Measurements from ENCODE around the gene STUM.
"Not testable (repeated sequence)": the region's sequence is repeated elsewhere in the genome, so short reads cannot be mapped to it uniquely, and the experiment has no call there.

The STUM gene

DNA sequence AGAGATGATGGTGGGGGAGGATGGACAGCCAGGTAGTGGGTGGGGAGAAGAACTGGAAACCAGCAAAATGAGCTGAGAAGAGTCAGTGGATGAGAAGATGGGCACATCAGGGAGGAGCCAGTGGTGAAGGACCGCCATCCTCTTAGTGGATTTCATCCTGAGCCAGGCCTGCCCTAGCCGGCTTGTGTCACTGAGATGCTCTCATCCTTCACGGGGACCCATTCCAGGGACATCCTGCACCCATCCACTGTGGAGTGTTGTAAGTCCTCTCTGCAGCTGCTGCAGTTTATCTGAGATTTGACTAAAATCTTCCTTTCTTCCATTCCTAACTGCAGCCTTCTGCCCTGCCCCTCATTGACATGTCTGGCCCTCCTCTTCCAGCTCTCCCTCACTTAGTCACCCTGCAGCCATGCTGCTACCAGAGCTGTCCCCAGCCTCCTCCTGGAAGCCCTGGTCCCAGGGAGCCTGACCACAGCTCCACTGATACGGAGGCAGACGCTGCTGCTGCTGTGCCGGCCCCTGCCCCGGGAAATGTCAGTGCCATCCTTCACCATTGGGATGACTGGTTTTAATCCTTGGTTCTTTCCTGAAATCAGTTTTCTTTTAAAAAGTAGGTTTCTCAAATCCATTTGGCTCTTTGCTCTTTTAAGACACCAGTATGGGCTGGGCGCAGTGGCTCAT, 33.2 kb downstream of the STUM start:
- DNase-seq (ENCODE audit: low read depth): no peak

DNA sequence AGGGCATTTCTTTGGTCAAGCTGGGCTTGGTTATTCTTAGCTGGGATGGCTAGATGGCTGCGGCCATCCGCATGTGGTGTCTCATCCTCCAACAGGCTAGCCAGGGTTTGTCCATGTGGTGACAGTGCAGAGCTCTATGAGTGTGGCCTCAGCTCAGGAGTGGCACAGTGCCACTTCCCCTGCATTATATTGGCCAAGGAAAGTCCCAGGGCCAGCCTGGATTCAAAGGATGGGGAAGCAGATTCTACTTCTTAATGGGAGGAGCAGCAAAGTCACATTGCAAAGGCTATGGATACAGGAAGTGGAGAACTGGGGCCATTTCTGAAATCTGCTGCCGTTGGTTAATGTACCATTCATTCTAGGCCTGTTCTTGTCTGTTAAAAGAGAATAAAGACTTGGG, 34.4 kb downstream of the STUM start:
- no peak for DNase-seq (ENCODE audit: low read depth)

DNA sequence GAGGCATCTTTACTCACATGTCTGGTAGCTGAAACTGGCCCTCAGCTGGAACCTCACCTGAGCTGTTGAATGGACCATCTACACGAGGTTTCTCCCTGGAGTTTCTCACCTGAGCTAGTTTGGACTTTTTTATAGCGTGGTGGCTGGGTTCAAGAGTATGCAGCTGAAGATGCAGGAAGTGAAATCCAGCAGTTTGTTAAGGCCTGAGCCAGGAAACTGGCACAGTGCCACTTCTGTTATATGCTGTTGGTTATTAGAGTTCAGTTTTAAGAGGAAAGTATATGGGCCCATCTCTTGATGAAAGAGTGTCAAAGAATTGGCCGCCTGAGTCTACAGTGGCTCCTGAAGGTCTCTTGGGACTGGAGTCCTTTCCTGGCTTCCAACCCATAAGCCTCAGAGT, 35.6 kb downstream of the STUM start:
- DNase-seq (ENCODE audit: low read depth): no peak

DNA sequence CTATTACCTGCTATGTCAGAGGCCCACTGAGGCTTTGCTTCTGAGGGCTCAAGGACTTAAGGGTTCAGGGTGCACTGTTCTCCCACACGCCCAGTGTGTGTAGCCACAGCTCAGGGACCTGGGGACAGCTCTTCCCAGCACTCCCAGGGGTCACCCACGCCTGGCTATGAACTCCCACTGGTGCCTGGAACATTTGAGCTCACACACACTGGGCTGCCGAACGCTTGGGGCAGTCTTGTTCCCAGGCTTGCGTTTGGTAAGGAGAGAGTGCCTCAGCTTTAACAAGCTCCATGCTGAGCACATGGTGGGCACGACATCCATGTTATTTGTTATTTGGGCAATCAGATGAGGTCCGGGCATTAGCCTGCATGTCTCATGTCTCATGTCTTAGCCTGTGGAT, 37.6 kb downstream of the STUM start:
- no peak for DNase-seq (ENCODE audit: low read depth)

DNA sequence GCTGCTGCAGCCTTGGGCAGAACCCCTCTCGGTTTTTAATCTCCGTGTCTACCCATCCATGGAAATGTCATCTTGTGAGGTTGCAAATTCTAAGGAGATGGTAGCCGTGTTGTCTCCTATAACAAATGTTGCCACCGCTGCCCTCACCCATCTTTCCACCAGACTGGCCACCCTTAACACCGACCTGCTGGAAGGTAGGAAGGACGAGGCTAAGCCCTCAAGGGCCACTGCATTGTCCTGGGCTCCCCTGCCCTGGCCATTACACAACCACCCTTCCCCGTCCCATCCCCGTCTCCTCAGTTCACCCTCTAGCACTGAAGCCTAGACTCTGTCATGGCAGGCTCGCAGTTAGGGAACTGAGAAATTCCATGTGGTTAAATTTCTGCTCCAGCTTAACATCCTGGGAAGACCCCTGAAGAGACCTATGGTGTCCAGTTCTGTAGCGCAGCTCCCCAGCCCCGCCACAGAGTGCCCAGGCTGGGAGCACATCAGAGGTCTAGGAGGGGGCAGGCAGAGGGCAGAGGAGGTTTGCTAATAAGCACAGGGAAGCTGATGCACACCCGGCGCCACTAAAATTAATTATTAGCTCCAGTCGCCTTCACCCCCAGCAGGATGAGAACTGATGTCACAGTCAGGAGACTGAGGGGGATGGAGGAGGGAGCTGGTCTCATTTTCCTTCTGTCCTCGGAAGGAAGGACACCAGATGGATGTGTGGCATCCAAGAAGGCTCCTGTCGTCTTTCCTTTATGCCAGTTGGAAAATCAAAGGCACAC, 38.3 kb downstream of the STUM start:
- no peak for DNase-seq (ENCODE audit: low read depth)

DNA sequence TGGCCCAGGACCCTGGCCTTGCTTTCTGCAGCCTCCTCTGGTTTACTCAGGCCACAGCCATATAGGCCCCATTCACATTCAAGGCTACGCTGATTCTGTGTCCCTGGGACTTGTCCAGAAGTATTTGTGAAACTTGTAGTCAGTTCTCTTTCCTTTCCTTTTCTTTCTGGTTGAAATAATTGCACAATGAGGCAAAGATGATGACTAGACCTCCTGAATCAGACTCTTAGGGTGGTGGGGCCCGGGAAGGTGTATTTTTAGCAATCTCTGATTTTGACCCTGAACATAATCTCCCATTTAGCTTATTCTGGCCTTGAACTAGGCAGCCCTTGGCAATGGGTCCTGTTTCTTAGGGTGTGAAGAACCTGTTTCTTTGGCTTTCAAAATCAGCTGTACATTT, 39.9 kb downstream of the STUM start:
- DNase-seq (ENCODE audit: low read depth): no peak

DNA sequence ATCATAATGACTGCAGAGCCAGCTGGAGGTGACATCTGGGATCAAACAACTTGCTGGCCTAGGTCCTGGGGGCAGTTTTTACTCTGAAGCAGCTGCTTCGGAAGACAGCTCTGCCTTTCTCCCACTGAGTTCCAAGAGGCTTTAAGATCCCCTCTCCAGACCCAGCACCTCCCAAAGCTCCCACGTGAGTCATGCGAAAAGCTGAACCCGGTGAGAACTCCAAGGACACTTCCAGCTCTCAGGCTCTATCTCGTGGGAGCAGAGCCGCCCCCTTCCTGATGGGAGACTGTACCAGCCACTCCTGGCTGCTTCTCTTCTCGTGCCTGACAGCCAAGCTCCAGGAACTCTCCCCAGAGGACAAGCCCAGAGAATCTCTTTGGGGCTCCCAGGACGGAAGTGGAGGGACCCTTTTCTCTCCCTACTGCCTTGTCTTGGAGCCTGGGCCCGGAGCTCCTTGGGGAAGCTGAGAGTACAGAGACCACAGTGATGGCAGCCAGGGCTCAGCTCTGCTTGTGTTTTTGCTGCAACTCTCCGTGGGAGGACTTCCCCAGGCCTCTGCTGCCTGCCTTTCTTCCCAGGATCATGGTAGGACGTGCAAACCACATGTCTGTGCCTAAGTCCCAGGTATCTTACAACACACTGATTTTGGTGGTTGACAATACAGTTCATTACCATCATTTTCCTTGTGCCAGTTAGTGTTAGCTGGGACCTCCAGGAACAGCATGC, 40.6 kb downstream of the STUM start:
- no peak for DNase-seq (ENCODE audit: low read depth)

DNA sequence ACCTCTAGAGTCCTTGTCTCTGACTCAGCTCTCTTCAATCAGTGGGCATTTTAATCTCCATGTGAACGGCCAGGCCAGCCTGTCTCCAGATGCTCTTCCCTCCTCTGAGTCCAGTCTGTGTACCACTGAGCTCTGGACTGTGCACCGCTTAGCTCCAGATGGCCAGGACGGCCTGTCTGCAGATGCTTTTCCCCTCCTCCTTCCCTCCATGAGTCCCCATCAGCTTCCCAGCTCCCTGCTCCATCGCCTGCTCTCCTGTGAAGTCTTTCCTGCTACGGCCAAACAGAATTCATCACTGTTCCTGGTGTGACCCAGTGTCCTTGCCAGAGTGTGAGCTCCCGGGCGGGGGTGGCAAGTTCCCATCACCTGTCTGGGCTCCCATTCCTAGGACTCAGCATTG, 42.0 kb downstream of the STUM start:
- DNase-seq (ENCODE audit: low read depth): no peak

DNA sequence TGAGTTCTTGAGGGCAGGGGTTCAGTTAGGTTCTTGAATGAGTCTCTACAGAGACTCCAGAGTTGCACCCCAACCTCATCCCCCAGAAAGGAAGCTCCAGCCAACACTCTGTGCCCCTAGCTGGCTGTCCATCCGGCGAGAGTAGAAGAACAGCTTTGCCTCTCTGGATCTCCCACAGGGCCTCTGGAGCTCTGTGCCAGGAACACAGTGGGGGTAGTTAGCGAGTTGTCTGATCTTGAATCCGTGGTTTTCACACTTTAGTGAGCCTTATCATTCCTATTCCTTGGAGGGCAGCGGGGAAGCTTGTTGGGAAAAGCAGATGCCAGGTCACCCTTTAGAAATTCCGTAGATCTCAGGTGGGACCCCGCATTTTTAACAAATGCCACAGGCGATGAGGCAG, 45.0 kb downstream of the STUM start:
- DNase-seq (ENCODE audit: low read depth): no peak

DNA sequence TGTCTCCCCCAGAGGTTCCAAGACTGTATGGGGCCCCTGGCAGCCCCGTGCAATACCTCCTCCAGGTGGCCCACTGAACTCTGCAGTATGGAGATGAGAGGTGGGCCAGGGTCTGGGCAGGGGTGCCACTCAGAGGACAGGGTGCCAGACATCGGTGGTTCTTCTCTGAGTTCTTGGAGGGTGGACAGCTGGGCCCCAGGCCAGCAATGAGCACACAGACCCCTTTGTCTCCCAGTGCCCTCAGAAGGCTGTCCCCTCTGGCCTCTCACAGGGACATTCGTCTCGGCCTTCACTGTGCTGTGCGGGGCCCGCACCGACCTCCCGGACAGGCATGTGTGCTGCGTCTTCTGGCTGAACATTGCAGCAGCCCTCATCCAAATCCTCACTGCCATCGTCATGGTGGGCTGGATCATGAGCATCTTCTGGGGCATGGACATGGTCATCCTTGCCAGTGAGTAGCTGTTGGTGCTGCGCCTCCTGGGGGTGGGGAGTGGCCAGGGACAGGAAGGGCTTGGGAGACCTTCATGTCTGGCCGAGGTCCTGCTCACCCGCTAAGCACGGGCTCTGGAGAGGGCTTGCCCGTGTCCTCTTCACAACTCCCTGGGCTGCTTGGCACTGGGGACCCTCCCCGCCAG, 48.1 kb downstream of the STUM start:
- DNase-seq (ENCODE audit: low read depth): no peak

DNA sequence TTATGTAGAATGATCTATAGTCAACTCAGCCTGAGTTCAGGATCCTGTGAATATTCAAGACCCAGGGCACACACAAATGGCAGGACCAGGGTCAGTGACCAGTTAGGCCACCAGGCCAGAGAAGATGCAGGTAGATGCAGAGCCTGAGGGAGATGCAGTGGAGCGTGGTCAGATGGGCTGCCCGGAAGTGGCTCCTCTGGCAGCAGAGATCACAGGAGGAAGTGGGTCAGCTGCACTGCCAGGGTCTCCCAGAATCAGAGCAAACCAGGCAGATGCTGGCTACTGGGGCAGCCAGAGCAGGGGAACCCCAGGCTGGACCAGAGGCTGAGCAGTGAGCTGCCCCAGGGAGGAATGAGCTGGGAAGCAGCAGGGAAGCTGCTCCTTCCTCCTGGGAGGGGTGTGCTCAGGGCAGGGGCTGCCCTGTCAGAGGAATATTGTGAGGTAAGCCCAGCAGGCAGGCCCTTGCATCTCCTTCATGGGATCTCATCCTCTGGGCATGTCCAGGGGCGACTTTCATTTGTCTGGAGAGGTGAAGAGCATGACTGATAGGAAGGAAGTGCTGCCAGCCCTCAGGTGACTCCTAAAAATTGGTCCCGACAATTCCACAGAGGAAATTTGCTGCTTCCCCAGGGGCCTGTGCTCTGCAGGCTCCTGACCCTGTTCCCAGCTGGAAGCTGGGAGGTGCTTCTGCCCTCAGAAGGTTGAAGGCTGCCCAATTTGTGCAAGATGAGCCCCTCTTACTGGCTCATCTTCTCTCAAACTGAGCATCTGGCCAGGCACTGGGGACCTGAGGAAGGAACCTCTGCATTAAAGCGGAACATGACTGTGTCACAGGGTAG, 49.3 kb downstream of the STUM start:
- no peak for DNase-seq (ENCODE audit: low read depth)

DNA sequence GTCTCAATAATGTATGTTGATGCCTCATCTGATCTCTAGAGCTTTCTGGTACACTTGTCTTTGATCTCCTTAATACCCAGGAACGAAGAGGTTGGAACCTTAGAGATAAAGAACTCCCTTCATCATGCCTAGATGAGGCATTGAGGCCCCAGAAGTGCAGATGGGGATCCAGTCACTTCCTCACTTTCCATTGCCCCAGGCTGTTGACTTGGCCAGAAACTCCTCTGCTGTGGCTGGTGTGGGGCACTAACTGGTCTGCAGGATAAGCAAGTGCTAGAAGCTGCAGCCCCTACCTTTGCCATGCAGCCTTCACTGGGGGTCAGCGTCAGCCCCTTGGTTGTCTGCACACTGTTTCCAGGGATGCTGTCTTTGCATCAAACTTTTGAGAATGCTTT, 49.9 kb downstream of the STUM start:
- no peak for DNase-seq (ENCODE audit: low read depth)

DNA sequence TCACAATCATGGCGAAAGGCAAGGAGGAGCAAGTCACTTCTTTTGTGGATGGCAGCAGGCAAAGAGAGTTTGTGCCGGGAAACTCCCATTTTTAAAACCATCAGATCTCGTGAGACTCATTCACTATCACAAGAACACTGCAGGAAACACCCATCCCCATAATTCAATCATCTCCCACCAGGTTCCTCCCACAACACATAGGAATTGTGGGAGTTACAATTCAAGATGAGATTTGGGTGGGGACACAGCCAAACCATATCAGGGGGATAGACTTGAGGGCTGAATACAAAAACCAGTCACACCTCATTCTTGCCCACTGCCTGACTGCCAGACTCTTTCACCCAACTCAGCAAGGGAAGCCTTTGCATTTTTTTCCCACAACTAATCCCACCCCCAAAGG, 50.4 kb downstream of the STUM start:
- not testable (repeated sequence) for DNase-seq (ENCODE audit: low read depth)

DNA sequence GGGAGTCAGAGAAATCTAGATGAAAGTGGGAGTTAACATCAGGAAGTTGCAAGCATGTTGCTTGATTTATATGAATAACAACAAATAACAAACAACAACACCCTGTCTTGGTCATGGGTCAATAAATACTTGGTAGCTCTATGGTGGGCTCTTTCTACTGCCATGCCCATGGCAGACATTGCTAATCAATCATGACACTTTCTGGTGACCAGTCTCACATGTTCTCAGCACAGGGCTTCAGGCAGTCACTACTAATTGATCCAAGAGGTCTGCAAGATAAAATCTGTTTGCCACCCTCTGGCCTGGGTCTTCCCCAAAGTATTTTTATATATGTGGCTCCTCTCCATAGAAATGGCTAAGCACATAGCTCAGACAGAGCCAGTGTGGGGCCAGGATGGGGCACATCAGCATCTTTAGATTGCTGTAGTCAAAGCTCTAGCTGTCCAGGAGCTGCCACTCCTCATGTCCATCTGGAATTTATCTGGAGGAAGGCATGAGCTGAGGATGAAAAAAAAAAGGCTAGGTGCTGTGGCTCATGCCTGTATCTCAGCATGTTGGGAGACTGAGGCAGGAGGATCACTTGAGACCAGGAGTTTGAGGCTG, 51.2 kb downstream of the STUM start:
- DNase-seq (ENCODE audit: low read depth): no peak

DNA sequence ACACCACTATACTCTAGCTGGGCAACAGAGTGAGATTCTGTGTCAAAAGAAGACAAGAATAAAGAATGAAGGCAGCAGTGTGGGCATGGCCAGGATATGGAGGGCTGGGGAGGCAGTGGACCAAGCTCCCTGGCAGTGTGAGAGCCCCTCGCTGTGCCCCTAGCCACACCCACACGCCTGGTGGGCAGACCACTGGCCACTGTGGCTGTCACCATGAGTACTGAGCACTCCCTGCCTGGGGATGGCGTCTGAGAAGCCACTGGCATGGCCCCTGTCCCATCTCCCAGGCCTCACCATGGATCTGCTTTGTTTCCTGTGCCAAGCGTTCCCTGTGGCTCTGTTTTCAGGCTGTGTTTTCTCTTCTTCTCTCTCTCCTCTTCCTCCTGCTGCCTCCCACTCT, 51.7 kb downstream of the STUM start:
- no peak for DNase-seq (ENCODE audit: low read depth)

DNA sequence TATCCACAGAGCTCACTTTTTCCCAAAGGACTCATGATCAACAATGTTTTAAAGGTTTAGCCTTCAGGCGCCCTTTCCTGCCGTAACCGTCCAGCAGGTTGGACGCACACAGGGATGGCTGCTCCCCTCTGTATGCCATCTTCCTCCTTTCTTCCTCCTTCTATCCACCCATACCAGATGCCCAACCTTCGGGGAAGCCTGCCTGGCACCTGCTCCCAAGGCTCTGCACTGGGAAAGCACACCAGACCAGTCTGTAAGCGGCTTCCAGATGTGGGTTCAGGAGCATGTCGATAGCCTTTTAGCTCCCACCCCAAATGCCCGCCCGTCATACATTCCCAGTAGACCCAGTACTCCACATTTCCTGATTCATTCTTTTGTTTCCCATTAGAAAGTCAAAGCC, 52.9 kb downstream of the STUM start:
- DNase-seq (ENCODE audit: low read depth): no peak

DNA sequence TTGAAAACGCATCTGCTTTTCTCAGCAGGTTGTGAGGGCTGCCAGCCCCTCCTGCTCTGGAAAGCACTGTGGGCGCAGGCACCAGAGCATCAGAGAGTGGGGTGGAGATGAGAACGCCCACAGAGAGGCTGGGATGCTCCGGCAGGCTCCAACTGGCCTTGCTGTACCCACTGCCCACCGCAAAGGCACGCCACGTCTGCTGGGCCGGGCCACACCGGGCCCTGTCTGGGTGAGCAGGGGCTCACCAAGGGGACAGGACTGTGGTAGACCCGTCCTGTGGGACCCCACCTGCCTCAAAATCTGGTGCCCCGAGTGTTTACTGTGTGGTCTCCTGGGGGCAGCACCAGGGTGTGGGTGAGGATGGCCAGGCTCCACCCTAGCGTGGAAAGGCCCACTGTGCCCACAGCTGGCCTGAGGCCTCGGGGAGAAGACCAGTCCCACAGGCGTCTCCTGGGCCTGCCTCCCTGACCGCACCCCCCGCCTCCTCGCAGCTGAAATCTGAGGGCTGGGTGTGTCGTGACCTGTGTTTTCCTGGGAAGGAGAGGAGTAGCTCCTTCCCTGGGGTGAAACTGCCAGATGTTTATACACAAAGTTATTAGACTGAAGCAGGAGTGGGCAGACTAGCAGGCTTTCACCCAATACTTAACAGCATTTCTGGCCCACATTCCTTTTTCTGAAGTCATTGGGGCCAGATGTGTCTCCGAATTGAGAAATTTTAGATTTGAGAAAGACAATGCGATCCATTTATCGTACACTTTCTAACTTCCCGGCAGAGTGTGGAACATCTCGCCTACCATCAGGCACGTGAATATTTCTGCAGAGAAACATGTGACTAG, 53.8 kb downstream of the STUM start:
- no peak for DNase-seq (ENCODE audit: low read depth)

DNA sequence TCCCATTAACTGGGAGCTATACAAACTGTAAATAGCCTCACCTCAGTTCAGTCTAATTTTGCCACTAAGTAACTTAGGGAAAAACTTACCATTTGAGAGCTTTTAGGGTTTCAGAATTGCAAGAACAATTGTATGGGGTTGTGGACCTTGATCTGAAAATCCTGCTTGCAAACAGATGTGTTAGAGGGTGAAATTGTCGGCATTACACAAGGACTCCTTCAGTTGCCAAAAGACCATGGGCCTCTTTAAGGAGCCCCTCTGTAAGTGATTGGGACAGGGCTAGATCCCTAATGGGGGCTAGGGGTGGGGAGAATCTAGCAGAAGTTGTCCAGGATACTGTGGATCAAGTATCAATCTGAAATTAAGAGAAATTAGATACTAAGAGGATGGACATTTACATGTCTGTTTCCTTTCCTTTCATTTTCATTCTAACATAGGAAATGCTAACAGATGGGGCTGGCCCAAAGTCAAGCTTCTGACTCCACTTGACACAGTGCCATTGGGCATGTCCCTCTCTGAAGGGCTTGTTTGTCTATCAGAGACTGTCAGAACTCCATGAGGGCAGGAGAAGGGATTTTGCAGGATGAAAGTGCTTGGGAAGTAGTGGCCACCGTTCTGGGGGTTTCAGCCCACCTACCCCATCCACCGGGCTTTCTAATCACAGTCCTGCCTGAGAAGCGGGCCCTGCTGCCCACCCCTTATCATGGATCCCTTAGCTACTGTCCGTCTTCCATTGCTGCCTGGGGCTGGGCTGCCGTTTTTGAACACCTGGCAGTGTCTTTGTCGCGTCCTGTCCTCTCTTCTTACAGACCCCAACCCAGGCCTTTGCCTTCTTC, 54.7 kb downstream of the STUM start:
- DNase-seq (ENCODE audit: low read depth): no peak

DNA sequence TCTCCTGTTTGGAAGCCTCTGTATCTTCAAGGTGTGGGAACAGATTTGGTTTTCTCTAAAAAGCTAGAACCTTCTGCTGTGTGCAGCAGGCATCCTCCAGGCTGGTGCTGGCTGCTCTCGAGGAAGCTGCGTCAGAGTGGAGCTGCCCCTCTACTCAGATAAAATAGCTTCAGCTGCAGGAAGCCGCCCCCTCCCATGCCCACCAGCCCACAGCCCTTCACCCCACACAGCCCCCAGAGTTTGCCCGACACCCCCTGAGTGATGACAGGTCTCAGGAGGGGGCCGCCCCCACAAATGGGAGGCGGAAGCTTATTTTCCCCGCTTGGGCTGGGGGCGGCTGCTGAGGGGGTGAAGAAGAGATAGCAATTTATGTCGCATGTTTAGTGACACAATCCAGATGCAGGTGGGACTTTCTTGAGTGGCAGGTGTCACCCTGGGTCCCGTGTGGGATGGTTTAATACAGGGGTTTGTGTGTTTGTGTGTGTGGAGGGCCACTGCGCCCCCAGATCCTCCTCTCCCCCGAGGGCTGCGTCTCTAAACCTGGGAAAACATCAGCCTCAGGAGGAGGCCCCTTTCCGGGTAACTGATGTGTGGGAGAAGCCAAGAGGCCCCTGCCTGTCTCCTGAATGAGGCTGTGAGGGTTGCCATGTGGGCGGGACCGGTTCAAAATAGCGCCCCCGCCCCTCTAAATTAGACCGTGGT, 55.4 kb downstream of the STUM start:
- DNase-seq (ENCODE audit: low read depth): no peak
